GM18511 (cell line): ENCODE data around the gene PKDCC.

ENCODE experiments used
- ATAC-seq: cut with Tn5 transposase; IDR thresholded peaks from one replicate; pipeline ENCODE4 v1.9.1; 2021; ENCODE audit warnings: mild to moderate bottlenecking, moderate library complexity; ENCODE audit not compliant: unreplicated experiment

PKDCC gene

DNA sequence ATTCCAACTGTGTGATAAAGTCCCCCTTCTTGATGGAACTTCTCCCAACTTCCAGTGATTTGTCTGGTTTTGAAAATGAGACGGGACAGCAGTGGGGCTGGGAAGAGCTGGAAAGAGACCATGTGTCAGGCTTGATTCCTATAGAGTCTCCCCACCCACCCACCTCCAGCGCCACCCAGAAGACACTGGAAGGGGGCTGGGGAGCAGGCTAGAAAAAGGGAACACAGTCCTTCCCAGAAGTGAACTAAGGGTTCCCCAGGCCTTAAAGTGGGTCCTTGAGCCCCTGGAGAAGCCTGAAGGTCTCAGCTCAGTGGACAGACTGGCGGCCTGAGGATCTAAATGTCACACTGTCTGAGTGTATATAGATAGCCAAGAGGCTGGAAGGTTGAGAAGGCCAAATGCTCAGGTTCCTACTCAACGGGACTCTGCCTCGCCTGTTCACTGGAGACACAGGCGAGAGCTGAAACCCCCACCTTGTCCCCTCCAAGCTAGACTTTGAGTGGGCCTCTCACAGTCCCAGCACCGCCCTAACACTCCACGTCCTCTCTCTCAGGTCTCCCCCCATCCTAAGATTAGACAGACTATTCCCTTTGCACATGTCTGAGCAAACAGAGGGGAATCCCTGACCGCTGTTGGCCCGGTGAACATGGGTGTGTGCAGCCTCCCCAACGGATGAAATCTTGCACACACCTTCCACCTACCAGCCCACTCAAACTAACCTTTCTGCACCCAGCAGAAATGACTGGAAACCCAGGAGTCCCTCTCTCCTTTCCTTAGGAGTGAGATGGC lies 1.6 kb downstream of the PKDCC start:
- ATAC-seq = no peak

DNA sequence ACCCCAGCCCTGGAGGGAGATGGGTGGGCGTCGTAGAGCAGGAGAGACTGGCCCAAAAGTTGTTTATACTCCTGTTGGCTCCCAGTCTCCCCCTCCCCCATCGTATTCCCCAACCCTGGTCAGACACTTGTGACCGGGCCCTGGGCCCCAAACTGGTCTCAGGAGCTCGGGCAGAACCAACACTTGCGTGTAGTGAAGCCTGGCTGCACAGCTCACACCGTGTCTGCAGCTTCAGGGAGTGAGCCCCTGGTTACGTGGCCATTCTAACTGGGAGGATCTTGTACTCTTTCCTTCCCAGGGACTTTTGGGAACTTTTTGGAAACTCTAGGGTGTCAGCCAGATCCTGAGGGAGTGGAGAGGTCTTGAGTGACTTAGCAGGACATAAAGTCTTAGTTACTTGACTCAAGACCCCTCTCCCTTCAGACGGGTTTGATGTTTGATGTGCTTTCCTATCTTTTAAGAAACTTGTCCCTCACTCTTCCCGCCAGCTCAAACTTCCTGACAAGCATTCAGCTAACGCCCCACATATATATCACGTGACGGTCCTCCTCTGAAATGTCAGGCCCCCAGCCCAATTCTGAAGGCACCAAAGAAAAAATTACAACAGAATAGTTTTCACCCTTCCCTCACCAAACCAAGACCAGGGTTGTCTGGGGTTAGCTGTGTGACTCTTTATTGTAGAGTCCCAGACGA lies 2.3 kb downstream of the PKDCC start:
- no peak for ATAC-seq

GRCh38 chr2:42050703-42051542 lies 3.1 kb downstream of the PKDCC start:
- no peak for ATAC-seq

- ATAC-seq = no peak
Observed at GRCh38 chr2:42051543-42052235, 3.9 kb downstream of the PKDCC start.

DNA sequence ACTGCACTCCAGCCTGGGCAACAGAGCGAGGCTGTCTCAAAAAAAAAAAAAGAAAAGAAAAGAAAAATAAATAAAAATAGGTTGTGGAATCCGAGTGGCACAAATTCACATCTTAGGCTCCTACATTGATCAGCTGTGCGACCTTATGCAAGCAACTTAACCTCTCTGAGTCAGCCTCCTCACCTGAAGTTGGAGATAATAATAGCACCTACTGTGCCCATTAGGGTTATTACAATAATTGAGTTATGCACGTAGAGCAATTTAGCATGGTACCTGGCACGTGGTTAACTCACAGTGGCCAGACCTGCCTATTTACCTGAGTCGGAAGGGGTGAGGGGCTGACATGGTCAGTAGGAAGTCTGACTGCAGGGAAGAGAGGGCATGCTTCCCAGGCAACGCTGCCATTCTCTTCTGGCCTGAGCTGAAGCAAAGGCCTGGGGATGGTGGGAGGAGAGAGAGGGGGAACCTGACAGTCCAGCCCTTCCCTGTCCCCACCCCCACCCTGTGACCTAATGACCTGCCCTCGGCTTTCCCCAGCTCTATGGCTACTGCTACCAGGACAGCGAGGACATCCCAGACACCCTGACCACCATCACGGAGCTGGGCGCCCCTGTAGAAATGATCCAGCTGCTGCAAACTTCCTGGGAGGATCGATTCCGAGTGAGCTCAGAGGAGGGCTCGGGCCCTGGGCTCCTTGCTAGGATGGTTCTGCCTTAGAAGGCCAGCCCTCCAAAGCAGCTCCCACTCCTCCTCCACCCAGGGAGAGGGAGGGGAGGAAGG lies 5.1 kb downstream of the PKDCC start:
- ATAC-seq = no peak

GRCh38 chr2:42053482-42053790 lies 5.6 kb downstream of the PKDCC start:
- ATAC-seq = no peak

GRCh38 chr2:42053791-42054701 lies 6.2 kb downstream of the PKDCC start:
- no peak for ATAC-seq

GRCh38 chr2:42054714-42055430 lies 7.1 kb downstream of the PKDCC start:
- no peak for ATAC-seq

- no peak for ATAC-seq
Observed at GRCh38 chr2:42055573-42056514, 8.0 kb downstream of the PKDCC start.

DNA sequence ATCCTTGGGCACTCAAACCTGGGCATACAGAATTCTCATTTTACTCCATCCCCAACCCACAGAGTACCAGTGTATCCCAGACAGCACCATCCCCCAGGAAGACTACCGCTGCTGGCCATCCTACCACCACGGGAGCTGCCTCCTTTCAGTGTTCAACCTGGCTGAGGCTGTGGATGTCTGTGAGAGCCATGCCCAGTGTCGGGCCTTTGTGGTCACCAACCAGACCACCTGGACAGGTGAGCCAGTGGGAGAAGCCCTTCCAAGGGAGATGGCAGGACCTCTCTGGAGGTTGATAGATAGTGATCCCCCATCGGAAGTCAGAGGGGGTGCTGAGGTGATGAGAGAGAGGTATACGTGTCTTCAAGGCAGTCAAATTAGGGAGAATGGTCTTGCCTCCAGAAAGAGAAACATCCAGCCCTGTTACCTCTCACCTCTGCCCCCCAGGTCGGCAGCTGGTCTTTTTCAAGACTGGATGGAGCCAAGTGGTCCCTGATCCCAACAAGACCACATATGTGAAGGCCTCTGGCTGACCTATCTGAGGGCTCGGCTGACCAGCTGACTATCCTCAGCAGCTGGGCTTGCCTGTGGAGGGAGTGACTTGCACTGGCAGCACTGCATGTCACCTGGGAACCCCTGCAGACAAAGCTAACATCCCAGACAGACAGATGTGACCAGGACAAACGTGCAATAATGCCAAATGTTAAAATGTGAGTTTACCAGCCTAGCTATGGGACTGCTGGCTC lies 9.5 kb downstream of the PKDCC start:
- ATAC-seq = no peak

DNA sequence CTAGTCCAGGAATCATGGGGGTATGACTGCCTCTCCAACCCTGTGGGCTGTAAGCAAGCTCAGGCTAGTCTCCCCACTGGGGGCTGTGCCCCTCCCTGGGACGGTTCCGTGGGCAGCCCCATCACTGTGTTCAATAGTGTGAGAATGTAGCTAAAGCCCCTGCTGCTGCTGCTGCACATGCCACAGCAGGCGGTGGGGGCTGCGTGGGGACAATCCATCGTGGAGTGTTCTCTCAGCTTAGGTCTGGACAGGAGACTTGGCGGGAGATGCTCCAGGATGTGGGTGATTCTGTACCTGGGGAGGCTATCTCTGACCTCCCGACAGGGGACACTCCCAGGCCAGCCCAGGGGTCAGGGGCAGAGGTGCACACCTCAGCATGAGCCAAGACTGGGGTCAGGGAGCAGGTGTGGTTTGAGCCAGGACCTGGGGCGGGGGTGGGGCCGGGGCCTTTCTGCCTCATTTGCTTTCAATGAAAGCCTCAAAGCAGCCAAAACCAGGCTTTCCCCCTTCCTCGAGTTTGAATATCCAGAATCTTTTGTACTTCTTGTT lies 10.2 kb downstream of the PKDCC start:
- no peak for ATAC-seq

DNA sequence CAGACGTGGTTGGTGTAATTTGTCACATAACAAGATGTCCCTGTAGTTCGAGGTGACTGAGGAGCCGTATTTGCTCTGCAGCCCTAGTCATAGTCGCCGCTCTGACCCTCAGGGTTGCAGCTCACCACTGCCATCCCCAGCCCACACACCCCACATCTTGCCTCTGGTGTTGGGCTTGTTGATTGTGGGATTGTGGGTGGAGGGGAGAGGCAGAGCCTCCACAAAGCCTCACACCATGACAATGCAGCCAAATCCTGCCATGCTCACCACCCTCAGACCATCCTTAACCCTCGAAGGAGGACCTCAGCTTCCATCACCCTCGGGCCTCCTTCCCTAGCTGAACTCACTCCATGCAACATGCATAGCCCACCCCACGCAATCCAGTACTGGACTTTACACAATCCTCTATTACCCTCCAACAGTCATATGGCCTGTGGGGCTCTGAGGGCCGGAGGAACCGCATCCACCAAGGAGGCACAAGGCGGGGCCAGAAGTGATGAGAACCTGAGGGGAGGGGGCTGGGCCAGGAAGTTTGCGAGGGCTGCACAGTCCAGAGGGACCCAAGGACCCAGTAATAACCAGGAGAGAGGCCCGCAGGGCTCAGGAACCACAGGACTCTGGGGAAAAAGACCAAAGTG lies 11.6 kb downstream of the PKDCC start:
- no peak for ATAC-seq

GRCh38 chr2:42060028-42060427 lies 12.2 kb downstream of the PKDCC start:
- ATAC-seq = no peak

DNA sequence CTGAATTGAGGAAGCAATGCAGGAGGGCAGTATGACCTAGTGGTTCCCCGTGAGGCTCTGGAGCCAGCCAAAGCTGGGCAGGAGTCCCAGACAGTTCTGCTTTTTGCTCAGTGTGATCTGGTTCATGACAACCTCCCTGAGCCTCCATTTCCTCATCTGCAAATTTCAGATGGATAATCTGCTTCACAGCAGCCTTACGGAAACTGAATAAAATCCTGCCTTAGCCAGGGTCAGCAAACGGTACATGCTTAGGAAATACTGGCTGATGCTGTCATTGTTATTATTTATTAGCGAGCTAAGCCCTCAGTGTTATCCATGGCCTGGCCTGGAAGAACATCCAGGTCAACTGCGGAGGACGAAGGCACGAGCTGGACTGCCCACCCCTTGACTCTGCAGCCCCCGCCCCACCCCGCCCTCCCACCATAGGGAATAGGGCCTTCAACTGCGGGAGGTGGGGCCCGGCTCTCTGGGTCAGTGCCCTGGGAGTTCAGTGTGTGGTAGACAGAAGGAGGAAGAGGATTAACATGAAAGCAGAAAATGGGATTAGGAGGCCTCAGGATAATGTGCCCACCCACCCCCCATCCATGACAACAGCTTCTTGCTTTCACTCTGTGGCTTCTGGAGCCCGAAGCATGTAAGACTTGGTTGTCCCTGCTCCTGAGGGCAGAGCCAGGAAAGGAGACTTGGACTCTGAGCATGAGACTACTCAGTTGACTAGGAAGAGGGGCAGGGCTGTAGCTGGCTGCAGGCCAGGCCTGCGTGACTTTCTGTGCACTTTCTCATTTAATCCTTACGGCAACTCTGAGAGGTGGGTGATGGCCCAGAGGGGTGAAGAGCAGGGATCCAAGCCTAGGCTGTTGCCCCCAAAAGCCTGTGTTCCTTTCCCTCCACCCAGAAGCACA lies 13.1 kb downstream of the PKDCC start:
- ATAC-seq = no peak

DNA sequence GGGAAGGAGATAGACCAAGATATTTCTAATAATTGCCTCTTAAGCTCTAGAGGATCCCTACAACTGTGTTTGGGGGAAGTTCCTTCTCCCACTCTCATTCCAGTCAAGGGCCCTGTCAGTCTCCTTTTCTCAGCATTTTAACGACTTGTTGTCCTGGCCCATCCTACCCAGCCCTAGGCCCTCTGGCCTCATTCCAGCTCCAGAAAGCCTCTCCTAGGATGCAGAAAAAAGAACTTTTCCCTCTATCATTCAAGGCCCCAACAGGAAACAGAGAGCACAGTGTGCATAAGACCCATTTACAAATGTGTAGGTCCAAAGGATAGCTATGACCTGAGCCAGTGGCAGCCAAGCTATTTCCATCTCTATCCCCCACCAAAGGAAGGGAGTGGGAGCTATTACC lies 14.0 kb downstream of the PKDCC start:
- ATAC-seq = no peak
